ENCODE data around the gene TRAK2.
"Not testable (repeated sequence)": the region's sequence is repeated elsewhere in the genome, so short reads cannot be mapped to it uniquely, and the experiment has no call there.

TRAK2 gene

GRCh38 chr2:201369775-201370174 lies 81.5 kb downstream of the TRAK2 start:
- no peak for TF ChIP-seq CTCF (IDR thresholded peaks at IDR 0.05; ENCODE audit: low read depth, low read length, missing control alignments)
- Histone ChIP-seq H3K27ac (no peak overlapping the region), H3K36me3 (replicated peaks) (no peaks in the 10 kb centered on the region), H3K27me3 (replicated peaks) (no peaks in the 10 kb centered on the region), H3K4me3 (ENCODE audit: low read depth, low read length) (no peak overlapping the region)
- in situ Hi-C loops (cut with HindIII; ENCODE audit: low pct_ligation_motif_present, low sequenced_read_pairs) = no loop called here
- no peak for DNase-seq

- H3K27me3 ChIP-seq (replicated peaks); H3K4me3 ChIP-seq (ENCODE audit: low read depth, low read length); H3K36me3 ChIP-seq (replicated peaks); DNase-seq; H3K27ac ChIP-seq; in situ Hi-C loops (cut with HindIII; ENCODE audit: low pct_ligation_motif_present, low sequenced_read_pairs): not testable (repeated sequence)
Measured at GRCh38 chr2:201369318-201369717, 81.9 kb downstream of the TRAK2 start.

- no peak for TF ChIP-seq CTCF (IDR thresholded peaks at IDR 0.05; ENCODE audit: low read depth, low read length, missing control alignments)
- Histone ChIP-seq H3K27ac (no peak overlapping the region), H3K27me3 (replicated peaks) (no peaks in the 10 kb centered on the region), H3K36me3 (replicated peaks) (peaks cover 4% of the 10 kb centered on the region), H3K4me3 (ENCODE audit: low read depth, low read length) (no peak overlapping the region)
- DNase-seq = no peak
- in situ Hi-C loops (cut with HindIII; ENCODE audit: low pct_ligation_motif_present, low sequenced_read_pairs) = no loop called here
Measured at GRCh38 chr2:201366146-201366545, 85.1 kb downstream of the TRAK2 start.

- H3K36me3 ChIP-seq (replicated peaks) = peaks cover 6% of the 10 kb centered on the region
- H3K27ac ChIP-seq = no peak overlapping the region
- peak; percentile 83 for TF ChIP-seq CTCF (IDR thresholded peaks at IDR 0.05; ENCODE audit: low read depth, low read length, missing control alignments)
- peak; percentile 39 for DNase-seq
- H3K27me3 ChIP-seq (replicated peaks) = no peaks in the 10 kb centered on the region
- H3K4me3 ChIP-seq (ENCODE audit: low read depth, low read length) = no peak overlapping the region
- in situ Hi-C loops (cut with HindIII; ENCODE audit: low pct_ligation_motif_present, low sequenced_read_pairs) = no loop called here
Measured at GRCh38 chr2:201363857-201364560, 87.2 kb downstream of the TRAK2 start.

GRCh38 chr2:201362396-201362795 lies 88.9 kb downstream of the TRAK2 start:
- in situ Hi-C loops (cut with HindIII; ENCODE audit: low pct_ligation_motif_present, low sequenced_read_pairs) = no loop called here
- peak; percentile 19 for DNase-seq
- Histone ChIP-seq H3K36me3 (replicated peaks) (peaks cover 6% of the 10 kb centered on the region), H3K27ac (no peak overlapping the region), H3K27me3 (replicated peaks) (no peaks in the 10 kb centered on the region), H3K4me3 (ENCODE audit: low read depth, low read length) (no peak overlapping the region)
- no peak for TF ChIP-seq CTCF (IDR thresholded peaks at IDR 0.05; ENCODE audit: low read depth, low read length, missing control alignments)

GRCh38 chr2:201361078-201361733 lies 90.1 kb downstream of the TRAK2 start:
- in situ Hi-C loops (cut with HindIII; ENCODE audit: low pct_ligation_motif_present, low sequenced_read_pairs) = no loop called here
- Histone ChIP-seq H3K4me3 (ENCODE audit: low read depth, low read length) (no peak overlapping the region), H3K27me3 (replicated peaks) (no peaks in the 10 kb centered on the region), H3K27ac (no peak overlapping the region), H3K36me3 (replicated peaks) (peaks cover 6% of the 10 kb centered on the region)
- no peak for TF ChIP-seq CTCF (IDR thresholded peaks at IDR 0.05; ENCODE audit: low read depth, low read length, missing control alignments)
- no peak for DNase-seq

Data from brain microvascular endothelial cell (primary cell).